Suppressor macrophage (primary cell): ENCODE measurements around the gene SMURF2.
"Not testable (repeated sequence)": the region's sequence is repeated elsewhere in the genome, so short reads cannot be mapped to it uniquely, and the experiment has no call there.

Experiments
- DNase-seq, 4 experiments: peaks; one replicate each; pipeline ENCODE4 v3.0.0-alpha.2; 2020 to 2022

The SMURF2 gene

DNA sequence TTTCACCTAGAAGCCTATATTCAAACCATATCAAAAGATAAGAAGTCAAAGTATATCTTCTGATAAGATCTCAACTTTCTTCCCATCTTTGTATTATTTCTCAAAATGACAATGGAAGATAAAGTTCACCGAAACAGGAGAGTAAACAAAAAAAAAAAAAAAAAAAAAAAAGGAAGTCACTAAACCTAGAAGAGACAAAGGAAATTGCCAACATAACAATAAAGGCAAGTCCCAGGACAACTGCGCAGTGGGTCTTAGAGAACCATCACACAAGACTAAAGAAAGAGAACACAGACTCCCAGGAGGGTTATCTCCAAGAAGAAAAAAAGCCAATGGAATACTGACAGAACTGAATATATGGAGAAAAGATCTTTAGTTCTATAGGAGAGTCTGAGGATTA, 65.7 kb downstream of the SMURF2 start:
- peak; percentile 19 to 57 (median 51) for DNase-seq

DNA sequence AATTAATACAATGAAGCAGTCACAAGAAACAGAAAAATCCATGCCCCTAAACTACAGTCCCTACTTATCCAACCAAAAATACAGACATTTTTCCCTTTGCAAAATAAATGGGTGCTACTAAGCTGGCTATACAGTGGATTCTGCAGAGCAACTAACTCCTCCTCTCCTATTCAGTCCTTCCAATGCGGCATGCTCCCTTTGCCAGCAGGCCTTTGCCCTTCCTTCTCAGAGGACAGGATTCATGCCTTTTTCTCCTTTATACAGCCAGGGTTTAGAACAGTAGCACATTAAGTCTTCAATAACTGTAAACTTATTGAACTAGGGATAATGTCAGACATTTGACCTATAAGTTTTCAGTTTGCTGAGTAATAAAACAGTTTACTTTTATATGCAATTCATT, 70.2 kb downstream of the SMURF2 start:
- DNase-seq, result no peak

DNA sequence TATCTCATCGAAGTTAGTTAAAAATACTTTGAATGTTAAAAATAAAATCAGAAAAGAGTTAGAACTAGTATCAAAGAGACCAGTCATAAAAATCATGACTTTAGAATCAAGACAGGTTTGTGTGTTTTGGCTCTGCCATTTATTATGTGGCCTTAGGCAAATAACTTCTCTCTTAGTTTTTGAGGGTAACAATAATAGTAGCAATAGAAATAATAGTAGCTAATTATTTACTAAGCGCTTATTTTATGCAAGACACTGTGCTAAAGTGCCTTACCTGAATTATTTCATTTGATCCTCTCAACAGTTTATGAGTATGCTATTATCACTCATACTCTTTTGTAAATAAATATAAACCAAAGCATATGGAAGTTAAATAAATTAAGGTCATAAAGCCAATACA, 77.0 kb downstream of the SMURF2 start:
- no peak for DNase-seq

DNA sequence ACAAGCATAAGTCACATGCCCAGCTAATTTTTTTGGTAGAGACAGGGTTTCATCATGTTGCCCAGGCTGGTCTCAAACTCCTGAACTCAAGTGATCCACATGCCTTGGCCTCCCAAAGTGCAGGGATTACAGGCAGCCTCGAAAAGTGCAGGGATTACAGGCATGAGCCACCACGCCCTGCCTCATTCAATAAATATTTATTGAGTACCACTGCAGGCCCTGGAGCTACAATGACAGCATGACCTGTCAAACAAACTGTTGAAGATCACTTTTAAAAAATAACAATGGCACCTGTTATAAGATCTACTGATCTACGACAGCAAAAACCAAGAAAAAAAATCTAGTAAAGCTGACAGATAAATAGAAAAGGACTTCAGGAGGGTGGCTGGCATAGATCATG, 79.1 kb downstream of the SMURF2 start:
- no peak for DNase-seq

DNA sequence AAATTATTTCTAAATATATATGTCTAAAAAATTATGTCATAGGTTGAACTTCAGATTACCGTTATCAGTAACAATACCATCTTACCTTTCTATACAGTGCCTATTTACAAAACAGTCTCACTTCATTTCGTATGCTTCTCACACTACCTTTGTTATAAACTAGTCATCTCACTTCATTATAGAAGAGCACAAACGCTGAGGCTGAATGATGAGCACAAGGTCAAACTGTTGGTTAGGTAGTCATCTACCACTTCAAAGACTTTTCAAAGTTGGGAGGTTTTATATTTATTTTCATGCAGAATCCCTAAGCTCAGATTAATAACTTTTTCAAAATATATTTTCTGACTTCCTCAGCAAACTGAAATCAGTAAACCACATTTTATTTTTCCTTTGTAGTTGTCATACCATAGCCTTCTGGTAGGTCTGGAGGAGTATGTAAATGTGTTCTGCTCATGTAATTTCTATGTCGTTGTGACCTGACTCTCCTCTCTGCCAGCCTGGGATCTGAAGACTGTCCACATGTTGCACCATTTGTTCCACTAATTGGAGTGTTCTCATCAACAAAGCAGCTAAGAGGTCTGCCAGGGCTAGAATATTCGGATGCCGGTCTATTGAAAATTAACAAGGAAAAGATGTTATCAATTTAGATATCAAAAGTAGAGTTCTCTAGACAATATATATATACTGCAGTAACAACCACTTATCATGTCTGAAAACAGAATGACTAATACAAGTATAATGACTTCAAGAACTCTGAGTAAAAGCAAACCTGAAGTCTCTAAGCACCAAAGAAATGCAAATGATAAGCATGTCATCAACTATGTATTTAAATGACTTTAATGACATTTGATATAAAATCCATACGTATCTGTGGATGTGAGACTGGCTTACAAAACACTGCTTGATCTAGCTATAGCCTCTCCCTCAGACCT, 81.5 kb downstream of the SMURF2 start:
- no peak for DNase-seq

DNA sequence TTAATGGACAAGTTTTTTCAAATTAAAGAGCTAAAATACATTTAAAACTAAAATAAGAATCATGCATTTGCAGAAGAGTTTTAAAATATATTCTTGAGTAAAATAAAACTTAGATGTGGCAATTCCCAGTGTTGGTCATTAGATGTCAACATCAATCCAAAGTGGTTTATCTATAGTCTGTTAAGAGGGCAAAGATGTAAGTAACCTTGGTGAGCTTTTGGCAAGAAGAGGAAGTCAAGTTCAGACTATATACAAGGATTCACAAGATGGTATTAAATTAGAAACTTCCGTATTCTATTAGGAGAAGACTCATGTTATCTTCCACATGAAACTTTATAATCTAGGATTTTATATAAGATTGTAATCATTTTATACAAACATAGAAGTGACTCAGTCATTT, 82.2 kb downstream of the SMURF2 start:
- DNase-seq, result peak in 3 of 4 experiments; percentile 7 to 61 (median 50)

DNA sequence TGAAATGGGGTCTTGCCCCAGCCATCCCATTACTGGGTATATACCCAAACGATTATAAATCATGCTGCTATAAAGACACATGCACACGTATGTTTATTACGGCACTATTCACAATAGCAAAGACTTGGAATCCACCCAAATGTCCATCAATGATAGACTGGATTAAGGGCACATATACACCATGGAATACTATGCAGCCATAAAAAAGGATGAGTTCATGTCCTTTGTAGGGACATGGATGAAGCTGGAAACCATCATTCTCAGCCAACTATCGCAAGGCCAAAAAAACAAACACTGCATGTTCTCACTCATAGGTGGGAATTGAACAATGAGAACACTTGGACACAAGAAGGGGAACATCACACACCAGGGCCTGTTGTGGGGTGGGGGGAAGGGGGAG, 85.1 kb downstream of the SMURF2 start:
- DNase-seq, result not testable (repeated sequence)

DNA sequence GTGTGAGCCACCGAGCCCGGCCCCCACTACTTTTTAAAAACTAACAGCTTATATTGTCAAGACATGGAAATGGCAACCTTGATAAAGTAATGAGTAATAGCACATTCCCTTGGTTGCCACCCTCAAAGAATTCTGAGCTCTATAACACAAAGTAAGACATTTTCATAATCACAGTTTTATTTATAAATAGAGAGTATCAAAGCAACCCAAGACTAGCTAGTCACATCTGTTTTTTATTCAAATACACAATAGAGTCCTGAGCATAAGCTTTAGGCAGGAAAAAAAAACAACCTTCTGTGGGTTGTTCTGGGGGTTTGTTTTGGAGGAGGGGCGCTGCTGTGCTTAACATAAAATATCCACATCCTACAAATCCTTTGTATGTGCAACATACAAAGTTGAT, 86.7 kb downstream of the SMURF2 start:
- DNase-seq, result no peak

DNA sequence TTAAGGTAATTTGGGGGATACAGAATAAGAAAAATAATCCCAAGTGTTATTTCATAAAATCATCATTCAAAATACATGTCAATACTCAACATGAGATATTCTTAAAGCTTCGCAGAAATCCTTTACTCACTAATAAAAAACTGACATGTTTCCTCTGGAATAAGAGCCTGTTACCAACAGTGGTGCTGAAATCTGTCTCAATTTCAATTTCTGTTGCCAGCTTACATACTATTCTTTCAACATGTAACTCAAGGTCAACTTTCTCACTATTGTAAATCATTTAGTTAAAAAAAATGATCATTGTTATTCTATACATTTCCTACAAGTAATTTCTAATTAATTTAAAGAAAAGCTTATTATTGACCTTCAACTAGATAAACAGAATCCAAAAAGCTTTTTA, 87.5 kb downstream of the SMURF2 start:
- no peak for DNase-seq

DNA sequence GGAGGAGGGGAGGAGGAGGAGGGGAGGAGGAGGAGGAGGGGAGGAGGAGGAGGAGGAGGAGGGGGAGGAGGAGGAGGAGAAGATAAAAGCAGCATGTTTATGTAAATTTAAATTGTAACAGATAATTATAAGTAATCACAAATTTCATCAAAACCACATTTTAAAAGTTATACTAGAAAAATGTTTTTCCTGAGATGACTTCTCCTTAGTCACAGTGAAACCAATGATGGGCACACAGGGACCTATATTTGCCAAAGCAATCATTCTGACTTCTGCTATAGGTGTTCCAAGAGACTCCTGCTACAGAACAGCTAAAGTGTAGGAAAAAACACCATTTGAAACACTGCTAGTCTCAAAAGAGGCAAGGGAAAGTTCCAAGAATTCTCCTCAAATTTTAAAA, 88.9 kb downstream of the SMURF2 start:
- peak in 1 of 4 experiments; percentile 3 for DNase-seq

DNA sequence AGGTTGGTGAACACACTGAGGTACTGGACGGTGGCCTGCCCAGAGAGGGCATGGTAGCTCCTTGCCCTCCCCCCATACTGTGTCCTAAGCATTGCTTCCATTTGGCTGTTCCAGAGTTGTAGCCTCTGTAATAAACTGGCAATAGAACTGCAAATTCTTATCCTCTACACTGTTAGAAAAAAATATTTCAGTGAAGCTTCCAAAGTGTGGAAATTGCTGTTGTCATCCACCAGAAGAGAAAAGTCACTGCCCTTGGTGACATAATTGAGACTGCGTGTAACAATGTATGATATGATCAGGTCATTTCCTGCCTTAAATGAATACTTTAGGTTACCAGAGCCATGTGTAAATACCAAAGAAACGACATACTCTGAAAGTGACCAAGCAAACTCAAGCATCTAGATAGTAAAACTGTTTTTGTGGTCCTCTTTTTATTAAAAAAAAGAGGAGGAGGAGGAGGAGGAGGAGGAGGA, 89.4 kb downstream of the SMURF2 start:
- DNase-seq, result peak in 3 of 4 experiments; percentile 24 to 64 (median 33)

DNA sequence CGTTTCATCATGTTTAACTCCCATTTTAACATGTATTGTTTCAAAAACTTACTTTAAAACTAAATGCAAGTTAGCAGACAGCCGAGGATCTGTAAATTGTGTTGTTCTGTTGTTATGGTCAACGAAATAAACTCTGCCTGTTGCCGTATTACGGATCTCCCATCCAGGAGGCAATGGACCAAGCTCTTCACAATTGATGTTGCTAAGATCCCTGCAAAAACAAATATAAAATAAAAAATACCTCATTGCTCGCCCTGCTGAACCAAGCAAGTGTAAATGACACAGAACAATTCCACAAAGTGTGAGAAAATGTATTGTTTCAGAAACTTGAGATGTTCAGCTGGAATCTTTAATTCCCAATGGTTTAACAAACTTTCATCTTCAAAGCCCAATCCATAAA, 90.4 kb downstream of the SMURF2 start:
- no peak for DNase-seq

DNA sequence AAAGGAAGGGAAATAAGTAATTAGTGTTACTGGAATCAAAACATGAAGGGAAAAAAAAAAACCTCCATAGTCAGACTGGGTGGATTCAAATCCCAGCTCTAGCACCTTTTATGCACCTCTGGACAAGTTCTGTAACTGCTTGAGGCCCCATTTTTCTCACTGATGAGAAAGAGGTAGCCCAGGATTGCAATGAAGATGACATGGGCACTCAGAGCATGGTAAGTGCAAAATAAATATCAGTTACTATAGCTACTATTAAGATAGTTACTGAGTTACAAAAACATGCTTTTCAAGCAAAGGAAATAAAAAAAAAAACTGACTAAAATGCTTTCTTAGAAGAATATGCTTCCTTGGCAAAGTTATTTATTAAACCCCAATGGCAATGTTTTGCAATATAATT, 96.5 kb downstream of the SMURF2 start:
- DNase-seq, result no peak

DNA sequence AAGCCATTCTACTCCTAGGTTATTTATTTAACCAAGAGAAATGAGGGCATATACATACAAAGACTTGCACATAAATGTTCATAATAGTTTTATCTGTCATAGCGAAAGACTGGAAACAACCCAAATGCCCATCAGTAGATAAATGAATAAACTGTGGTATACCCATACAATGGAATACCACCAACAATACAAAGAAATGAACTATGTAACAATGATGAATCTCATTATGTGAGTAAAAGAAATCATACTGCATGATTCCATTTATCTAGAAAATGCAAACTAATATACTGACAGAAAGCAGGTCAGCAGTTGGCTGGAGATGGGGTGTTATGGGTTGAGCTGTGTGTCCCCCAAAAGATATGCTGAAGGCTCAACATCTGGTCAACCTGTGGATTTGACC, 98.0 kb downstream of the SMURF2 start:
- no peak for DNase-seq

DNA sequence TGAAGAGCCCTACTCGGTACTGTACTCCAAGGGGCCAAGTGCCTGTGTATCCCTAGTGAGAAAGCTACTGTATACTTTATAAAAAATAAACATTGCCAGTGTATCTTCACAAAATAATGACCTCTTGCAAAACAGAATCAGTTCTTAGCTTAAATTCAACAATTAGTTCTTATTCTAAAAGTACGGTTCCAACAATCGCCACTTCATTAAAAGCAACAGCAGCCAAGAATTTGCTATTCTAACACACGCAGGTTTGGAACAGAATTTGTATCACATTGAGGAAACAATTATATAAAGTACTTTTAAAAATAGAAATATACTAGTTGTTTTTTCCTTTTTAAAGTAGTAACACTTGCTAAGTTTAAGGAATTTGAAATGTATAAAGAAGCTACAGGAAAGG, 106.8 kb downstream of the SMURF2 start:
- no peak for DNase-seq

DNA sequence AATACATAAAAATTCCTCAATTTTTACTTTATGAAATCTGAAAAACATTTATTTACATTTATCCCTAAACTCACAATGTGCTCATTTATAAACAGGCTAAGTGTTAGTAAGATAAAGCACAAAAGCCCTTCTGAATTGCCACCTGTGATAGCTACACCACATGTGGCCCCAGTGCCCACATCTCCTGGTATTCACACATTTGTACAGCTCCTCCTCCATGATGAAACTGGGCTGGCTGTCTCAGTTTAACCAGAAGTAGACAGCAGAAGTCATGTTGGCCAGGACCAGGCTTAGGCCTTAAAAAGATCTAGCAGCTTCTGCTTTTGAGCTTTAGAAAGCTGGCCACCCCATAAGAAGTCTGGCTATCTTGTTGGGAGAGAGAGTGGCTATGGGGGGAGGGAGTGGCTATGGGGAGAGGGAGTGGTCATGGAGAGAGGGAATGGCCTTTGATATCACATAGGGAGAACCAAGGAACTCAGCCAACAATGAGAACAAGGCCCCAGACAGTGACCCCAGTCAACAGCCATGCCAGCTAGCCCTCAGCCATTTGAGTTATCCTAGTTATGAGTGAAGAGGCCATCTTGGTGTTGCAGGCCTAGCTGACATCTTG, 108.0 kb downstream of the SMURF2 start:
- DNase-seq, result peak in 3 of 4 experiments; percentile 11 to 25 (median 12)

DNA sequence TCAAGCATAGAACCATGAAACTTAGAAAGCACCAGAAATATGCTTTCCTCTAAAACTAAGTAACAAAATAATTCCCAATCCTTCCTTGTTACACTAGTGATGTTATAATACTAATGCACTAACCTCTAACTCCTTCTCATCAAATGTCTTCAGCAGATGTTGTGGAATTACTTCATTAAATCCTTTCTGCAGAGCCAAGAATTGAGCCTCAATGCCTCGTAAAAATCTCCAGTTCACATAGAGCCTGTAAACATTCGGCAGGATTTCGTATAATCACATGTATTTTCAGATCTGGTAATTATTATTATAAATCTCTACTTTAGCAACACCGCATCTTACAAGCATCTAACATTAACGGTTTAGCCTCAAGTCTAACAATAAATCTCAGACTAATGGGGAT, 110.6 kb downstream of the SMURF2 start:
- no peak for DNase-seq

DNA sequence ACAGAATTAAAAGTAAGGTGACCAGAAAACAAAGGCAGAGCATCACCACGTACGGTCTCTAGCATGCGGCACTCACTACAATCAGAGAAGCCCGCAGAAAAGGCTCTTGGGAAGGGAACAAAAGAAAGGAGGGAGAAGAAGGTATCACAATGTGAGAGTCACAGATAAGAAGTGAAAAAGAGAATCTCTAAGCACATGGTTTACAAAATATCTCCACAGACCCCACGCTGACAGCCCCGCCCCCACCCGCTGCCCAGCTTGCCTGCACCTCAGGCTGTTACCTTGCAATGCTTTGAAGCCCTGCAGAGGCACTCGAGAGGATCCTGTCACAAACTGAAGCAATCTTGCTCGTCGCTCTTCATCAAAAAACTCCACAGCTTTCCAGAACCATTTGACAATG, 114.8 kb downstream of the SMURF2 start:
- no peak for DNase-seq

DNA sequence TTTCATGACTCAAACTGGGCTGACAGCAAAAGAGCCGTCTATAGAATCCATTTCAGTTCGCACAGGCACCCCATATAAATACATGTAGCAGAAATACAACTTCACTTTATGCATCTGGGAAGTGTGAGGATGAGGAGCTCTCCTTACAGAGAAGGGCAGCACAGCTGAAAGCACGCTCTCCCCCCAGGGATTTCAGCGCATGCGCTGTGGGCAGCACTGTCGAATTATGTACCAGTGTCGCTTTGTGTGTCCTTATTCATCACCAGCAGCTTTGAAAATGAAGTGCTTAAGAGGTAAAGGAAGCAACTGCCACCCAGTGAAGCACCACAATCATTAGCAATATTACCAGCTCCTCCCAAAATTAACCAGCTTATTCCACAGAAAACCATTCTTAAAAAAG, 115.4 kb downstream of the SMURF2 start:
- DNase-seq, result no peak

DNA sequence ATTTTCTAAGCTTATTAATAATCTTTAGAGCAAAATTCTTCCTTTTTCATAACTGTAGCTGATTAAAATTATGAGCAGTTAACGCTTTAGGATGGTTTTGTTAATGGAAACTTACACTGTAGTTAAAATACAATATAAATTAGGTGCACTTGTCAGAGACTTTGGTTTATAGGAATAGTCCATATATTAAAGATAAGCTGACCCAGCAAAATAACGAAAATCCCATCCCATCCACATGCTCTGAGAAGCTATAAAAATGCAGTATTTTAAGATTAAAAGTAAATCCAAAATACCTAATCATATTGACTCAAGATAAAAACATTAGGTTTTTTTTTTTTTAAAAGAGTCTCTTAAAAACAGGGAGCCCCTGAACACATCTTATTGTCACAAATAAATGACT, 117.4 kb downstream of the SMURF2 start:
- no peak for DNase-seq

DNA sequence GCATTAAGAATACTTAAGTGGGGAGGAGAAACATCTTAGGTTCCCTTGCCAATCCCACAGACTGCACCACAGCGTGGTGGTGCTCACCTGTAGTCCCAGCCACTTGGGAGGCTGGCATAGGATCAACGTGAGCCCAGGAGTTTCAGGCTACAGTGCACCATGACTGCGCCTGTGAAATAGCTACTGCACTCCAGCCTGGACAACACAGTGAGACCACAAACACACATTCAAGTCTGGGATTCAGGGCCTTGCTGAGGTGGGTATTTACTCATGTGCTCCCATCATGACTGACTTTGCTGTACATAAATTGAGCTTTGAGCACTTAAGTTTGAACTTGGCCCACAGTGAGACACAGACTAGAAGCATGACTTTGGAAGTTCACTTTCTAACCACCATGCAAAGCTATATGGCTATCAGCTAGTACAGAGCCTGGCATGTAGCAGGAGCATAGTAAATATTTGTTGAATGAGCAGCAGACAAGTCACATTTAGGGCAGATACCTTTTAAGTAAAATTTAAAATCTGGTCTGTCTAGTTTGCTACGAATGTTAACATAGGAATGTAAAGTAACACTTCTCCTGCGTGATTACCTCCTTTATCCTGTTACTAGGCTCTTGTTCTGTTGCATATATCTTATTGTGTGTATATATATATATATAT, 121.9 kb downstream of the SMURF2 start:
- DNase-seq, result no peak

DNA sequence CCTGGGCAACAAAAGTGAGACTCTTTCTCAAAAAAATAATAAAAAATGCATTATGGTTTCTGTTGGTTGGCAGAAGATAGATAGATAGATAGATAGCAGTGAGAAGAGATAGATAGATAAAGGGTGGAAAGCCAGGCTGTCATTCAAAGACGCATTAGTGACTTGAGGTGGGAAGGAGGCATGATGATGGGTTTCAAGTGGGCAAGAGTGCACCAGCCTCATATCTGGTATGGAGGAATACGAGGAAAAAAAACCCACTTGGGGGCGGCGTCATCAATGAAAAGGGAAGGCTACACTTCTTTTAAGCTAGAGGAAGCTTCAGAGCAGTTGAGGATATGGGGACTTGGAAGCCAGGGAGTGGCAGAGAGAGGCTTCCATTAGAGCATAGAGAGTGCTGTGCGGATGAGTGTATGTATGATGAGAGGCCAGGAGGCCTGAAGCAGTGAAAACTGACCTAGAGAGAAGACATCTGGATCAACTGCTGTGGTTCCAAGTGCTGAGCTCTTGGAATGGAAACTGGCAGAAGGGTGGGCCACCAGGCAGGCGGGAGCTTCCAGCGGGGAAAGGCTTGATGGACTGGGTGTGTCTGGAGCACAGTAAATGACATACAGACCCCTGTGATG, 123.5 kb downstream of the SMURF2 start:
- DNase-seq, result no peak

DNA sequence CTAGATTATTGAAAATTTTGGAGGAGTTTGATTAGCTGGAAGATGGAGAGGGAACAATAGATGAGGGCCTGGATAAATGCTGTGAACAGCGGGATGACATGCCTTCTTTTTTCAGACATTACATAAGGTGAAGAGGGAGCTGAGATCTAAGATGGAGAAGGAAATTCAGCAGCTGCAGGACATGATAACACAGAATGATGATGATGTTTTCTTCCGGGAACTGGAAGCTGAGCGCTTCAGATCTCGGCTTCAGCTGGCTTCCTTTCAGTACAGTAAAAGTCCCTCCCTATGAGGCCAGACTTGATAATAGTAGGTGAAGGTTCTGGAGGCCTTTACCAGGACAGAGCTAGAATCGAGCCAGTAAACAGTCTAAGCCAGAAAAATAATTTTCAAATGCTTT, 124.6 kb downstream of the SMURF2 start:
- DNase-seq, result no peak
